Fibroblast of skin of back (primary cell): ENCODE data around the gene TSGA10IP.
"Not testable (repeated sequence)": the region's sequence is repeated elsewhere in the genome, so short reads cannot be mapped to it uniquely, and the experiment has no call there.

Source experiments
- DNase-seq: peaks from one replicate; pipeline ENCODE4 v3.0.0-alpha.2; 2013

Gene TSGA10IP

GRCh38 chr11:65947603-65948125, 2.4 kb downstream of the TSGA10IP start:
- DNase-seq: no peak

DNA sequence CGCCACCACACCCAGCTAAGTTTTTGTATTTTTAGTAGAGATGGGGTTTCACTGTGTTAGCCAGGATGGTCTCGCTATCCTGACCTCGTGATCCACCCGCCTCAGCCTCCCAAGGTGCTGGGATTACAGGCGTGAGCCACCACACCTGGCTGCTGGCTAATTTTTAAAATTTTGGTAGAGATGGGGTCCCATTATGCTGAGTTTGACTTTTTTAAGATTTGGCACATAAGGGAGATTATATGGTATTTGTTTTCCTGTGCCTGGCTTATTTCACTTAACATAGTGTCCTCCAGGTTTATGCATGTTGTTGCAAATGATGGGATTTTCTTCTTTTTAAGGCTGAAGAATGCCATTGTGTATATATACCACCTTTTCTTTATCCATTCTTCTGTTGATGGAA, 5.4 kb downstream of the TSGA10IP start:
- DNase-seq: not testable (repeated sequence)

DNA sequence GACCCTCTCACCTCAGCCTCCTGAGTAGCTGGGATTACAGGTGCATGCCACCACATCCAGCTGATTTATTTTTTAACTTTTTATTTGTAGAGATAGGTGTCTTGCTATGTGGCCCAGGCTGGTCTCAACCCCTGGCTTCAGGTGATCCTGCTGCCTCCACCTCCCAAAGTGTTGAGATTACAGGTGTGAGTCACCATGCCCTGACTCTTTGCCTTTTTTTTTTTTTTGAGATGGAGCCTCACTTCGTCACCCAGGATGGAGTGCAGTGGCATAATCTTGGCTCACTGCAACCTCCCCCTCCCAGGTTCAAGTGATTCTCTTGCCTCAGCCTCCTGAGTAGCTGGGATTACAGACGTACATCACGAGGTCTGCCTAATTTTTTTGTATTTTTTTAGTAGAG, 6.4 kb downstream of the TSGA10IP start:
- DNase-seq: not testable (repeated sequence)

DNA sequence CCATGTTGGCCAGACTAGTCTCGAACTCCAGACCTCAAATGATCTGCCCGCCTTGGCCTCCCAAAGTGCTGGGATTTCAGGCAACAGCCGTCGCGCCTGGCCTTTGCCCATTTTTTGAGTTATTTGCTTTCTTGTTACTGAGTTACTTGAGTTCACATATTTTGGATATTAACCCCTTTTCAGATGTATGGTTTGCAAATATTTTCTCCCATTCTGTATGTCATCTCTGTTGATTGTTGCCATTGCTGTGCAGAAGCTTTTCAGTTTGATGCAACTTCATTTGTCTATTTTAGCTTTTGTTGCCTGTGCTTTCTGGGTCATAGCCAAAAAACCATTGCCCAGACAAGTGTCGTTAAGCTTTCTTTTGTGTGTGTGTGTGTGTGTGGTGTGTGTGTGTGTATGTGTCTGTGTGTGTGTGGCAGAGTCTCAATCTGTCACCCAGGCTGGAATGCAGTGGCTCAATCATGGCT, 6.8 kb downstream of the TSGA10IP start:
- DNase-seq: no peak

- no peak for DNase-seq
These were observed 8.2 kb downstream of the TSGA10IP start for GRCh38 chr11:65953471-65953870.

DNA sequence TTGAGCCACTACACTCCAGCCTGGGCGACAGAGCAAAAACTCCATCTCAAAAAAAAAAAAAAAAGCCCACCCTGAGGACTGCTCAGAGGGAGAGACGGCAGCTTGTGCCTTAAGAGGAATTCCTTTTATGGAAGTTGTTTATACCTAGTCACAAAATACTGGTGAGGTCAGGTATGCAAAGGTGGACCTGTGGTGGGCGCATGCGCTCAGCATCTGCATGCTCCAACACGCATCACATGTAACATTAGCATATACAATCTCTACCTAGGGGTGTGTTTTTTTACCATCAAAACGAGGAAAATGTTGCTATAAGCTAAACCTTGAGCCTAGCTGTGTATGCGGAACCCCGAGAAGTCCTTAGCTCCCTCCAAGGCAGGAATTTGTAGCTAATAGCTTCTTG, 9.5 kb downstream of the TSGA10IP start:
- no peak for DNase-seq

- DNase-seq: no peak
These were observed 13.0 kb downstream of the TSGA10IP start for GRCh38 chr11:65958291-65958690.

DNA sequence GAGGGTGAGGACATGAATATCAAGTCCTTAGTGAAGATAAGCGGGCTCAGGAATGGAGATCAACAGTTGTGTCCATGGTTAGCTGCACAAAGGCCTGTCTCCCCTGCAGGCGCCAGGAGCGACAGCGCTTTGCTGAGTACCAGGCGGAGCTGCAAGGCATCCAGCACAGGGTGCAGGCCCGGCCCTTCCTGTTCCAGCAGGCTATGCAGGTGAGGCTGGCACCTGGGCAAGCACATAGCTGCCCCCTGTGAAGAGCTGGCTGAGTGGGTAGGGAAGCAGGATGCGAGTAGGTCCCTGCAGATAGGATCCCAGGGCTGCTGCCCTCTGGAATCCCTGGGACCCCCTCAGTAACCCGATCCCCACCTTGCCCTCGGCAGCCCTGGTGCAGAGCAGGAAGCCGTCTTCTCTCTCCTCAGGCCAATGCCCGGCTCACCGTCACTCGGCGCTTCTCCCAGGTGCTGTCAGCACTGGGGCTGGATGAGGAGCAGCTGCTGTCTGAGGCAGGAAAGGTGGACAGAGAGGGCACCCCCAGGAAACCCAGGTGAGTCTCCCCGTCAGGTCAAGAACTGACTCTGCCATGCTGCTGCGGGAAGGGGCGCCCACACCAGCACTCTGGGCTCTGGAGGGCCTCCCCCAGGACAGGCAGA, 13.6 kb downstream of the TSGA10IP start:
- DNase-seq: no peak

GRCh38 chr11:65960824-65961266, 15.6 kb downstream of the TSGA10IP start:
- no peak for DNase-seq

GRCh38 chr11:65961267-65962140, 16.2 kb downstream of the TSGA10IP start, which contains the start of gene SART1:
TSS of gene SART1 (plus strand) at chr11:65961734. CDS start at chr11:65961781, 47 bp downstream.
- peak; percentile 98 for DNase-seq

- DNase-seq: no peak
These were observed 16.9 kb downstream of the TSGA10IP start for GRCh38 chr11:65962141-65962564.

DNA sequence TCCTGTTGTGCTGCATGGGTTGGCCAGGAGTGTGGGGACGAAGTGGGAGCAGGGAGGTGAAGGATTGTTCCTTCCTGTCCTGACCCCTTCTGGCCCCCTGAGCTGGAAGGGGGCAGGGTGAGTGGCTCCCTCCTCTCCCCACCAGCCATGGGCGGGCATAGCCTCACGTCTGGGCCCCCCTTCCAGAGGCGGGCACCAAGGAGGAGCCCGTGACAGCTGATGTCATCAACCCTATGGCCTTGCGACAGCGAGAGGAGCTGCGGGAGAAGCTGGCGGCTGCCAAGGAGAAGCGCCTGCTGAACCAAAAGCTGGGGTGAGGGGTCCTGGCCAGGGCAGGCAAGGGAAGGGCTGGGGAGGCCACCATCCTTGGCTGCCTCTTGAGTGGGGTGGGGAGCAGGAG, 19.6 kb downstream of the TSGA10IP start:
- no peak for DNase-seq

DNA sequence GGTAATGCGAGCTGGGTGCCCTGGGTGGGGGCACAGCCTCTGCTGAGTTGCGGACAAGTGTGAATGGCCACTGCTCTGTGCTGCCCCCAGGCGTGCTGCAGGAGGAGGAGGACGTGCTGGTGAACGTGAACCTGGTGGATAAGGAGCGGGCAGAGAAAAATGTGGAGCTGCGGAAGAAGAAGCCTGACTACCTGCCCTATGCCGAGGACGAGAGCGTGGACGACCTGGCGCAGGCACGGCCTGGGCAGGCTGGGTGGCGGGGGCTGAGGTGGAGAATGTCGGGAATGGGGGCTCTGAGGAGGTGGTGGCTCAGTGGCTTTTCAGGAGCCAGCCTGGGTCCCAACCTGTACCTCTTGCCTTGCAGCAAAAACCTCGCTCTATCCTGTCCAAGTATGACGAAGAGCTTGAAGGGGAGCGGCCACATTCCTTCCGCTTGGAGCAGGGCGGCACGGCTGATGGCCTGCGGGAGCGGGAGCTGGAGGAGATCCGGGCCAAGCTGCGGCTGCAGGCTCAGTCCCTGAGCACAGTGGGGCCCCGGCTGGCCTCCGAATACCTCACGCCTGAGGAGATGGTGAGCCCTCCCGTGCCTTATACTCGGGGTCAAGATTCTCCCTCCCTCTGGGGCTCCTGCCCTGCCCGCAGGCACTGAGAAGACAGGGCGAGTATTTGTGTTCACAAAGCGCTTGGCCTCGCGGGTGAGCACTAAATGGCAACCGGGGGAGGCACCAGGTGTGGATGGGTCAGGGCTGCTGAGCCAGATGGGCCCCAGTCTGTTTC, 20.9 kb downstream of the TSGA10IP start:
- no peak for DNase-seq

DNA sequence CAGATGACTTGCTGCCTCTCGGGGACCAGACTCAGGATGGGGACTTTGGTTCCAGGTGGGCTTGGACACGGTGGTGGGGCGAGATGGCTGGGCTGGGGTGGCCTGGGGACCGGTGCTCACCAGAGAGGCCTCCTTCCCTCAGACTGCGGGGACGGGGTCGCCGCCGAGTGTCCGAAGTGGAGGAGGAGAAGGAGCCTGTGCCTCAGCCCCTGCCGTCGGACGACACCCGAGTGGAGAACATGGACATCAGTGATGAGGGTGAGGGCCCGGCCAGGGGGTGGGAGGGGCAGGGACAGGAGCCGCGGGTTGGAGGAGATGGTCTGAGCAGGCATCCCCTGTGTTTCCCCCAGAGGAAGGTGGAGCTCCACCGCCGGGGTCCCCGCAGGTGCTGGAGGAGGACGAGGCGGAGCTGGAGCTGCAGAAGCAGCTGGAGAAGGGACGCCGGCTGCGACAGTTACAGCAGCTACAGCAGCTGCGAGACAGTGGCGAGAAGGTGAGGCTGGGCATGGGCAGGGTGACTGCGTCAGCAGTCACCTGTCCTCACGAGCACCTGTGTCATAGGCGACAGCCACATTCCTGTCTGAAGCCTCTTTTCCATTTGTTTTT, 22.2 kb downstream of the TSGA10IP start:
- no peak for DNase-seq

DNA sequence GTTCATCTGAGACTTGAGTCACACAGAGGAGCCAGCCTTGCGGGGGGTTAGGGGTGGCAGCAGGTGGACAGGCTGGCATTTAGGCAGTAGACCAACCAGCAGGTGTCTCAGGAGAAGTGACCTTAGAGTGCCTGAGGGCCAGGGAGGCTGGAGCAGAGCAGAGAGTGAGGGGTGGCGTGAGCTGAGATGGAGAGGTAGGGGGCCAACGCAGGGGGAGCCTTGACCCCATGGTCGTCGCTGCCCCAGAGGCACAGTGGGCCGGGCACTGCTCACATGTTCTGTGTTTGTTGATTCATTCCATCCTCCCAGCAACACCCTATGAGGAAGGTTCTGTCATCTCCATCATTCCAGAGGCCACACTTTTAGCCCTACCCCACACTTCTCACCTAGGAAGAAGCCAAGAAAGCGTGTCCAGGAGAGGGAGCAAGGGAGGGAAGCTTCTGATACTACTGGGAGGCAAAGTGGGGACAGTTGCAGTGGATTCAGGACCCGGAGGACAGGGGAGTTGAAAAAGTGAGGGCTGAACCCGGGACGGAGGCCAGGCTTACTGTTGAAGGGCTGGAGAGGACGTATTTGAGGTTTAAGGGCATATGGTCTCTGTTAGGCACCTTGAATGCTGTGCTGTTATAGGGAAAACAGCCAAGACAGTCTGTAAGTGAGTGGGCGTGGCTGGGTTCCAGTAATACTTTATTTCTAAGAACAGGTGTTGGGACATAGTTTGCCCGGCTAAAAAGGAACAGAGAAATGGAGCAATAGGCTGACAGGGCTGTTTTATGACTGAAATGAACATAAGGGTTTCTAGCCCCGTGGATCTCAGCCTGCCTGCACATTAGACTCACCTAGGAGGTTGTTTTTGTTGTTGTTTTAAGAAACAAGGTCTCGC, 23.6 kb downstream of the TSGA10IP start:
- DNase-seq: no peak

DNA sequence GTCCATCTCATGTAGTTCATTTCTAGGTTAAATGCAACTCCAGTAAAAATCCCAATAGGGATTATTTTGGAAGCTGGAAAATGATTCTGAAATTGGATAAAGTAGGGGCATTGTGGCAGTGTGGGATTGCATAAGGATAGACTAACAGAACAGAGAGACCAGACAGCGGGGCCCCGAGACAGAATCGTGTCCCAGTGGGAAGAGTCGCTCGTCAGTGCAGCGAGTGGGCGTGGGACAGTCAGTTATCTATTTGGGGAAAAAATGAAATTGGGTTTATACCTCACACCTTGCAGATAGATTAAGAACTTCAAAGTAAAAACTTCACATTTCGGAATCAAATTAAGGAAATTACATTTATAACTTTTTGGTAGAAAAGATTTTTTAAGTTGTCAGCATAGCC, 26.8 kb downstream of the TSGA10IP start:
- no peak for DNase-seq

GRCh38 chr11:65973439-65974110, 28.3 kb downstream of the TSGA10IP start:
- peak; percentile 49 for DNase-seq

GRCh38 chr11:65975771-65976170, 30.5 kb downstream of the TSGA10IP start:
- DNase-seq: no peak

GRCh38 chr11:65976216-65977176, 31.2 kb downstream of the TSGA10IP start:
- DNase-seq: no peak
